Uterus (tissue), 4 donors: ENCODE data around the gene ASIC4. TPM values are rescaled to one million over a fixed set of nuclear protein-coding genes. Genes with fewer than 3 reads are reported as not detected.
A peak's percentile ranks its signal among the peaks of the same experiment; 100 is the strongest.

ENCODE experiments used
- DNase-seq, 2 donors: peaks; one replicate each; pipeline ENCODE4 v3.0.0-alpha.2; 2019 to 2020
- H3K27ac ChIP-seq, 2 donors: fragments of 200-600 bp; sonication (generic); 1 replicate in 1 of 2; 2 replicates in 1 of 2; pipeline ENCODE4 v1.5.1; 2016 to 2018
- H3K27me3 ChIP-seq, 2 donors: fragments of 200-600 bp; sonication (generic); one replicate each; pipeline ENCODE4 v1.5.1; 2018 to 2019; ENCODE audit warnings: control low read depth in 1 of 2
- H3K36me3 ChIP-seq, 2 donors: fragments of 200-600 bp; sonication (generic); one replicate each; pipeline ENCODE4 v1.5.1; 2019; ENCODE audit warnings: control low read depth in 1 of 2
- H3K4me1 ChIP-seq, 2 donors: fragments of 200-600 bp; sonication (generic); one replicate each; pipeline ENCODE4 v1.5.1; 2018 to 2019; ENCODE audit warnings: control low read depth in 1 of 2
- H3K4me3 ChIP-seq, 2 donors: fragments of 200-600 bp; sonication (generic); 1 replicate in 1 of 2; 2 replicates in 1 of 2; pipeline ENCODE4 v1.5.1; 2018 to 2019; ENCODE audit warnings: mild to moderate bottlenecking in 1 of 2
- H3K9me3 ChIP-seq, 2 donors: fragments of 200-600 bp; sonication (generic); one replicate each; pipeline ENCODE4 v1.5.1; 2019; ENCODE audit warnings: control low read depth in 1 of 2
- CTCF ChIP-seq, 4 experiments: fragments of 200-600 bp in 2 of 4; fragments of 450-650 bp in 2 of 4; sonication (generic) in 2 of 4; IDR thresholded peaks; one replicate each; pipeline ENCODE4 v1.5.1; 2016 to 2019; ENCODE audit warnings: antibody characterized with exemption in 4 of 4, mild to moderate bottlenecking in 2 of 4, moderate library complexity in 1 of 4
- POLR2A ChIP-seq, 2 donors: fragments of 450-650 bp; IDR thresholded peaks; one replicate each; pipeline ENCODE4 v1.6.1; 2016; ENCODE audit warnings: antibody characterized with exemption in 2 of 2, mild to moderate bottlenecking in 1 of 2, moderate library complexity in 1 of 2
- intact Hi-C: fragments of 100-400 bp; cut with DNase I; formaldehyde crosslinking; loops from one replicate; pipeline ENCODE4 v1.15.1; 2023; ENCODE audit warnings: low total_unique reads
- total RNA-seq, 4 donors: library from RNA; depleted of rRNA in 3 of 4; stranded (reverse); fragments of >200 nt in 3 of 4; gene quantifications; one replicate each; pipeline versions ENCODE4 v1.1.0 to v1.2.4, GENCODE V29; 2014 to 2023
- donor health status: DM: yes; HTN: yes; CAD: no.

Gene ASIC4
- total RNA-seq, 4 donors from 2014 or later = 0.21 to 0.30 TPM; not detected in 2

DNA sequence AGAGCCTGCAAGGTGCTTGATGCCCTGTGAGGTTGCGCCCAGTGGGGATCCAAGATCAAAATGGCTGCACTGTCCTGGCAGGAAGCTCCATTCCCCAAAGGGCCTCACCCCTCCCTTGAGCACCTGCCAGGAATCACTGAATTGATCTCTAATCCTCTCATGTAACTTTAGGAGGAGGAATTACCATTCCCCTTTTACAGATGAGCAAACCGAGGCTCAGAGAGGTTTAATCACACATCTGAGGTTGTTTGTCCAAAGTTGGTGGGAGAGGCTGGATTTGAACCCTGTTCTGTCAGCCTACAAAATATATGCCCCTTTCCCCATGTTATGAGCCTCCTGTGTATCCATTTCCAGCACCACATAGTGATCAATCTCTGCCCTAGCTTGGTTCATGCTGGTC is 10.5 kb downstream of the ASIC4 start:
- Histone ChIP-seq H3K27me3 (no peaks in the 10 kb centered on the region), H3K4me3 (no peak overlapping the region), H3K4me1 (peaks cover 7 to 13% of the 10 kb centered on the region in 2 donors), H3K9me3 (no peaks in the 10 kb centered on the region), H3K27ac (no peak overlapping the region), H3K36me3 (no peaks in the 10 kb centered on the region)
- intact Hi-C loops = loop anchor here (5.0 kb wide), 1 partner anchor 48 kb away; no protein-coding TSS in a partner anchor
- TF ChIP-seq CTCF (IDR thresholded peaks at IDR 0.05) (no peak), POLR2A (IDR thresholded peaks at IDR 0.05) (no peak)
- no peak for DNase-seq

DNA sequence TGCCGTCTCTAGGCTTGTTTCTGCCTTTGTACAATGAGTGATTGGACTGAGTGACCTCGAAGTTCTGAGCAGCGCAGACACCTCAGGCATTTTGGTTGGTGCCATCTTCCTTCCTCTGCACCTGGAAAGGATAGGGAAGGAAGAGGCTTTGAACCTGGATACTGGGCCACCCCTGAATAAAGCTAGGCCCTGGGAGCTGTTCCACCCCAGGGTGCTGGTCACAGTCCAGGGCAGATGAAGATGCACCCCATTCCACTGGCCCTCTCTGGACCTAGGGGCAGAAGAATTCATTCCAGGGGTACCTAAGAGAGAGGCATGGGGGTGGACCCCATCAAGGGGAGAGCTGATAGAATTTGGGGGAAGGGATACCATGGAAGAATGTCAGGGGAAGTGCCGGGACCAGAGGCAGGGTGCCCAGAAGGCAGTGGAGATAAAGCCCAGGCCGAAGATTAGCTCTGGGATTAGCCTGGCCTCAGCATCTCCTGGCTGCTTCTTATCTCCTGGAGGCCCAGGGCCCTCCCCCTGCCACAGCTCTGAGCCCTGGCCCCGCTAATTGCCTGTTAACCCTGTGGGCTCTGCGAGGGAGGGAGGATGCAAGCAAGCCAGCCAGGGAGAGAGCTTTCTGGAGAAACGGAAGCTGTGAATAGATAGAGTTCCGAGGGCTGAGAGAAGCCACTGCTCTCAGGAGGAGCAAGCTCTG is 11.4 kb downstream of the ASIC4 start:
- H3K4me1 ChIP-seq = peaks cover 7 to 13% of the 10 kb centered on the region in 2 donors
- peak in 1 of 2 donors; percentile 19 for DNase-seq

GRCh38 chr2:219526320-219527075 is 12.2 kb downstream of the ASIC4 start:
- intact Hi-C loops = loop anchor here (5.0 kb wide), 1 partner anchor 49 kb away; no protein-coding TSS in a partner anchor

More for the DNA sequence above, 11.4 kb downstream of the ASIC4 start:
- peak overlapping the region in 1 of 2 donors; percentile 44 for H3K27ac ChIP-seq
- H3K9me3 ChIP-seq = no peaks in the 10 kb centered on the region
- intact Hi-C loops = loop anchor here (5.0 kb wide), 1 partner anchor 48 kb away; no protein-coding TSS in a partner anchor
- H3K4me3 ChIP-seq = no peak overlapping the region
- no peaks in the 10 kb centered on the region for H3K36me3 ChIP-seq
- no peaks in the 10 kb centered on the region for H3K27me3 ChIP-seq
- no peak for TF ChIP-seq POLR2A (IDR thresholded peaks at IDR 0.05)
- no peak for TF ChIP-seq CTCF (IDR thresholded peaks at IDR 0.05)

GRCh38 chr2:219527076-219527394 is 12.8 kb downstream of the ASIC4 start:
- no peak overlapping the region for H3K27ac ChIP-seq
- DNase-seq = no peak
- no peaks in the 10 kb centered on the region for H3K9me3 ChIP-seq
- H3K4me3 ChIP-seq = no peak overlapping the region
- H3K4me1 ChIP-seq = peaks cover 0 to 8% of the 10 kb centered on the region in 2 donors
- TF ChIP-seq POLR2A (IDR thresholded peaks at IDR 0.05) (no peak), CTCF (IDR thresholded peaks at IDR 0.05) (no peak)
- no peaks in the 10 kb centered on the region for H3K27me3 ChIP-seq
- no peaks in the 10 kb centered on the region for H3K36me3 ChIP-seq
- intact Hi-C loops = loop anchor here (5.0 kb wide), 1 partner anchor 50 kb away; no protein-coding TSS in a partner anchor

More at GRCh38 chr2:219526320-219527075, 12.2 kb downstream of the ASIC4 start:
- DNase-seq = no peak
- Histone ChIP-seq H3K9me3 (no peaks in the 10 kb centered on the region), H3K27me3 (no peaks in the 10 kb centered on the region), H3K4me1 (peaks cover 5 to 13% of the 10 kb centered on the region in 2 donors), H3K36me3 (no peaks in the 10 kb centered on the region), H3K27ac (peak overlapping the region in 1 of 2 donors; percentile 44), H3K4me3 (no peak overlapping the region)
- no peak for TF ChIP-seq CTCF (IDR thresholded peaks at IDR 0.05)
- no peak for TF ChIP-seq POLR2A (IDR thresholded peaks at IDR 0.05)

DNA sequence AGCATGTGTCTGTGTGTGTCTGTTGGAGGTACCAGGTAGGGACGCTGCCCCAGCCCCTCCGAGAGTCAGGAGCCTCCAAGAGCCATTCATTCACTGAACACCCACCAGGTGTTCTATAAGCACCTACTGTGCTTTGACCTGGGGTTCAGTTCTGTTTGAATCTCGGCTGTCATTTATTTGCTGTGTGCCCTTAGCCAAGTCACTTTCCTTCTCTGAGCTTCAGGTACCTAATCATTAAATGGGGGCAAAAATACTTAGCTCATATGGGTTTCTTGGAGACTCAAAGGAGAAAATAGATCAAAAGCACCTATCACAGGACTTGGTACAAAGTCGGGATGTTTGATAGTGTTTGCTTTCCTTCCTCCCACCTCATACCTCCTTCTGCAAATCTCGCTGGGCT is 13.2 kb downstream of the ASIC4 start:
- H3K9me3 ChIP-seq = no peaks in the 10 kb centered on the region
- intact Hi-C loops = loop anchor here (5.0 kb wide), 1 partner anchor 50 kb away; no protein-coding TSS in a partner anchor
- TF ChIP-seq POLR2A (IDR thresholded peaks at IDR 0.05) (no peak), CTCF (IDR thresholded peaks at IDR 0.05) (no peak)
- no peak overlapping the region for H3K27ac ChIP-seq
- no peak overlapping the region for H3K4me3 ChIP-seq
- peaks cover 0 to 7% of the 10 kb centered on the region in 2 donors for H3K4me1 ChIP-seq
- no peaks in the 10 kb centered on the region for H3K27me3 ChIP-seq
- no peak for DNase-seq
- no peaks in the 10 kb centered on the region for H3K36me3 ChIP-seq
